Amniotic stem cell (primary cell): ENCODE data around the gene SLC12A9.
"Not testable (repeated sequence)": the region's sequence is repeated elsewhere in the genome, so short reads cannot be mapped to it uniquely, and the experiment has no call there.

ENCODE experiments used
- DNase-seq: peaks from one replicate; lab custom pipeline; 2025; lab: John Stamatoyannopoulos, UW

SLC12A9 gene

GRCh38 chr7:100895956-100896731 is 43.6 kb downstream of the SLC12A9 start:
- DNase-seq: no peak

- DNase-seq: no peak
Measured at GRCh38 chr7:100896732-100897608, 44.5 kb downstream of the SLC12A9 start.

GRCh38 chr7:100897772-100898454 is 45.4 kb downstream of the SLC12A9 start:
- no peak for DNase-seq

DNA sequence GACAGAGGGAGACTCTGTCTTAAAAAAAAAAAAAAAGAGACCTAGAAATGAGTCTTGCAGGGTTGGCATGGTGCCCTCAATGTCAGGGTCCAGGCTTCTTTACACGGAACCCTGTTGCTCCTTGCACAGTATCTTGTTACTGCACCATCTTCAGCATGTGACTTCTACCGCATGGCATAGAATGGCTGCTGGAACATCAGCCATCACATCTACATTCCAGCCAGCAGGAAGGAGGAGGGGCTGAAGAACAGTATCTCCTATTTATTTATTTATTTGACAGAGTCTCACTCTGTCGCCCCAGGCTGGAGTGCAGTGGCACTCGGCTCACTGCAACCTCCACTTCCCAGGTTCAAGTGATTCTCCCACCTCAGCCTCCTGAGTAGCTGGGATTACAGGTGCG is 46.9 kb downstream of the SLC12A9 start:
- no peak for DNase-seq

DNA sequence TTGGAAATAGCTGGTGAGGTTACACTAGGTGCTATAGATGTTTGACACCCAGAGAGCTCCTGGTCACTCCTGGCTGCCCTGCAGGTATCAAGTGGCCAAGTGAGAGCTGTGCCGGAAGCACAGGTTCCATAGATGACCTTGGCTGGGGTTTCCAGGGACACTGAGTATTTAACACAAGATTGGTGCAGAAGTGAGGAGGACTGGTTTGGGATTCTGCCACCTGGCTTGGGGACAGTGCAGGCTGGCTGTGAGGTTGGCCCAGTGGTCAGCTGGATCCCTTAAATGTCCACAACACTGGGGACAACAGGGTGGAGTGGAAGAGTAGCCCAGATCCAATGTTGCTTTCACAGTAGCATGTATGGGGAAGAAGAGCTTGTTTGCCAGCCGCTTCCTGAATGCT is 48.5 kb downstream of the SLC12A9 start:
- no peak for DNase-seq

DNA sequence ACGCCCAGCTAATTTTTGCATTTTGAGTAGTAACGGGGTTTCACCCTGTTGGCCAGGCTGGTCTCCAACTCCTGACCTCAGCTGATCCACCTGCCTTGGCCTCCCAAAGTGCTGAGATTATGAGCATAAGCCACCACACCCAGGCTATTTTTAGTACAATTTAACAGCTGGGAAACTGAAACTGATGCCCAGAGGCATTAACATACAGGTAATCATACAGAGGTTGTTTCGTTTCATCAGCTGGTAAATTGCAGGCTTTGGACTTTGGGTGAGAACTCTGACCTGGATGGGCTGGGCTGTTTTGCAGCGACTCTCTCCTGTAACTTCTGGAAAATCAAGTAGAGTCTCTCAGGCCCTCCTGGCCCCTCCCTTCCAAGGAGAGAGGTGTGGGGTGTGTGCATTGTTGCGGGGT is 49.4 kb downstream of the SLC12A9 start:
- no peak for DNase-seq

GRCh38 chr7:100902638-100903037 is 50.1 kb downstream of the SLC12A9 start:
- no peak for DNase-seq

DNA sequence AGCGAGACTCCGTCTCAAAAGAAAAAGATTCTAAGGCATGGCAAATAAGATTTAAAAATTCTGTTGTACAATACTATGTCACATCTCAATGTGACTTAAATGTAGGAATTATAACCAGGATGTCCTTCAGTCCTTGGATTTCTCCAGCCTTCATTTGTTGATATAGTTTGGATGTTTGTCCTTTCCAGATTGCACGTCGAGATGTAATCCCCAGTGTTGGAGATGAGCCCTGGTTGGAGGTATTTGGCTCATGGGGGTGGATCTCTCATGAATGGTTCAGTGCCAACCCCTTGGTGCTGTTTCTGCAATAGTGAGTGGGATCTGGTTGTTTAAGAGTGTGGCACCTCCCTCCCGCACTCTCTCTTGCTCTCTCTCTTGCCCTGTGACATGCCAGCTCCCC is 56.0 kb downstream of the SLC12A9 start:
- no peak for DNase-seq

- DNase-seq: not testable (repeated sequence)
Measured at GRCh38 chr7:100910443-100910842, 57.9 kb downstream of the SLC12A9 start.

DNA sequence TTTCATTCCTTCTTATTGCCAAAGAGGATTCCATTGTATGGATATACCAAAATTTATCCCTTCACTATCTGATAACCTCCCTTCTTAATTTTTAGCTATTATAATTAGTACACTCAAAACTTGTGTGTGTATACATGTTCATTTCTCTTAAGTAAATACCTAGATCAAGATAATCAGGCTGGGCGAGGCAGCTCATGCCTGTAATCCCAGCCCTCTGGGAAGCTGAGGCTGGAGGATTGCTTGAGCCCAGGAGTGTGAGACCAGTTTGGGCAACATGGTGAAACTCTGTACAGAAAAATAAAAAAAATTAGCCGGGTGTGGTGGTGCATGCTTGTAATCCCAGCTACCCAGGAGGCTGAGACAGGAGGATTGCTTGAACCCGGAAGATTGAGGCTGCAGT is 59.0 kb downstream of the SLC12A9 start:
- no peak for DNase-seq

- DNase-seq: no peak
Measured at GRCh38 chr7:100914208-100914878, 61.8 kb downstream of the SLC12A9 start.

DNA sequence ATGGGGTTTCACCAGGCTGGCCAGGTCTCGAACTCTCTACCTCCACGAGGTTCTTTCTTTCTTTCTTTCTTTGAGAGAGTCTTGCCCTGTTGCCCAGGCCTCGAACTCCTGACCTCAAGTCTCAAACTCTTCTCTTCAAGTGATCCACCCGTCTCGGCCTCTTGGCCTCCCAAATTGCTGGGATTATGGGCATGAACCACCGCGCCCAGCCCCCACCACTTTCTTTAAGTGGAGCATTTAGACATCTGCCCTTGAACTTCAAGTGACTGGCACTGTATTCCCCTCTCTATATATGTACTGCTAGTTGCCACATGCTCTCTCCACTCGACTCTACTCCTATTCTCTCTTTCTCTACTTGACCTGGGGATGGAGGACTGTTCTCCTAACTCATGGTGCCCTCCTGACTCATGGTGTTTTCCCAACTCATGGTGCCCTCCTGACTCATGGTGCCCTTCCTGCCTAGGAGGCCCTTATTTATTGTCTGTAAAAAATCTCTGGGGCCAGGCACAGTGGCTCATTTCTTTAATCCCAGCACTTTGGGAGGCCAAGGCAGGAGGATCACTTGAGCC is 62.5 kb downstream of the SLC12A9 start:
- no peak for DNase-seq
